Esophagus (tissue), 2 donors: ENCODE data around the gene TBC1D10B. TPM values are rescaled to one million over a fixed set of nuclear protein-coding genes. Genes with fewer than 3 reads are reported as not detected.
A peak's percentile ranks its signal among the peaks of the same experiment; 100 is the strongest.
"Not testable (repeated sequence)": the region's sequence is repeated elsewhere in the genome, so short reads cannot be mapped to it uniquely, and the experiment has no call there.

Source experiments
- H3K27ac ChIP-seq, 2 donors: one replicate each; pipeline ENCODE4 v1.5.1; 2013; ENCODE audit warnings: low read depth in 2 of 2, mild to moderate bottlenecking in 2 of 2, inconsistent platforms in 1 of 2, low read length in 1 of 2, moderate library complexity in 1 of 2
- H3K27me3 ChIP-seq, 2 donors: one replicate each; pipeline ENCODE4 v1.6.1; 2013; ENCODE audit warnings: low read length in 2 of 2, control low read depth in 1 of 2, mild to moderate bottlenecking in 1 of 2; ENCODE audit not compliant: insufficient read depth in 2 of 2, control insufficient read depth in 1 of 2
- H3K36me3 ChIP-seq, 2 donors: one replicate each; pipeline ENCODE4 v1.6.1; 2013; ENCODE audit warnings: low read length in 1 of 2; ENCODE audit not compliant: control insufficient read depth in 2 of 2, insufficient read depth in 2 of 2
- H3K4me1 ChIP-seq, 2 donors: one replicate each; pipeline ENCODE4 v1.6.1; 2013; ENCODE audit warnings: low read length in 1 of 2; ENCODE audit not compliant: control insufficient read depth in 2 of 2, insufficient read depth in 2 of 2
- H3K4me3 ChIP-seq, 2 donors: one replicate each; pipeline ENCODE4 v1.5.1; 2013; ENCODE audit warnings: low read length in 2 of 2, mild to moderate bottlenecking in 2 of 2, low read depth in 1 of 2, moderate library complexity in 1 of 2
- H3K9me3 ChIP-seq, 2 donors: one replicate each; pipeline ENCODE4 v1.6.1; 2013; ENCODE audit warnings: mild to moderate bottlenecking in 2 of 2, low read depth in 1 of 2, low read length in 1 of 2, moderate library complexity in 1 of 2; ENCODE audit not compliant: control insufficient read depth in 2 of 2, insufficient read depth in 1 of 2
- WGBS, 2 donors: extraction: QIAGEN DNeasy Blood & Tissue Kit; methylation state at CpG; one replicate each; pipeline ENCODE4 v1.1.7; 2013; 5-methylcytosine and 5-hydroxymethylcytosine counted together
- polyA plus RNA-seq, 2 donors: library from polyadenylated mRNA; stranded (reverse); fragments of 200-250 nt; gene quantifications; one replicate each; pipeline ENCODE4 v1.2.3, GENCODE V29; 2013
- donor health status: healthy with polysubstance abuse.
- donor health status: Bipolar disorder and iron deficiency.

TBC1D10B gene
- polyA plus RNA-seq, 2 donors: 19.8 to 27.5 TPM

GRCh38 chr16:30350134-30350871 lies 20.0 kb downstream of the TBC1D10B start:
- Histone ChIP-seq H3K4me3 (no peak overlapping the region), H3K27ac (no peak overlapping the region), H3K36me3 (peaks cover 7 to 25% of the 10 kb centered on the region in 2 donors), H3K4me1 (peaks cover 6 to 19% of the 10 kb centered on the region in 2 donors), H3K27me3 (no peaks in the 10 kb centered on the region), H3K9me3 (no peaks in the 10 kb centered on the region)
- 71 to 80% methylated on average over 3 of the region's 3 CpGs for WGBS, 2 donors

GRCh38 chr16:30349675-30350074 lies 20.6 kb downstream of the TBC1D10B start:
- no peak overlapping the region for H3K27ac ChIP-seq
- WGBS, 2 donors: 81 to 87% methylated on average over 3 of the region's 3 CpGs
- no peaks in the 10 kb centered on the region for H3K9me3 ChIP-seq

GRCh38 chr16:30348929-30349328 lies 21.4 kb downstream of the TBC1D10B start:
- Histone ChIP-seq H3K4me1 (peaks cover 6 to 16% of the 10 kb centered on the region in 2 donors), H3K27me3 (no peaks in the 10 kb centered on the region), H3K36me3 (peaks cover 7 to 25% of the 10 kb centered on the region in 2 donors), H3K27ac (no peak overlapping the region), H3K4me3 (no peak overlapping the region), H3K9me3 (no peaks in the 10 kb centered on the region)
- 95 to 96% methylated on average over 7 of the region's 7 CpGs for WGBS, 2 donors

More at GRCh38 chr16:30349675-30350074, 20.6 kb downstream of the TBC1D10B start:
- no peaks in the 10 kb centered on the region for H3K27me3 ChIP-seq
- peaks cover 6 to 19% of the 10 kb centered on the region in 2 donors for H3K4me1 ChIP-seq
- no peak overlapping the region for H3K4me3 ChIP-seq
- H3K36me3 ChIP-seq: peaks cover 7 to 25% of the 10 kb centered on the region in 2 donors

- Histone ChIP-seq H3K4me1 (peaks cover 6 to 12% of the 10 kb centered on the region in 2 donors), H3K27me3 (no peaks in the 10 kb centered on the region), H3K4me3 (no peak overlapping the region), H3K27ac (no peak overlapping the region), H3K9me3 (no peaks in the 10 kb centered on the region), H3K36me3 (peaks cover 6 to 21% of the 10 kb centered on the region in 2 donors)
- 93 to 95% methylated on average over 8 of the region's 8 CpGs for WGBS, 2 donors
Measured at GRCh38 chr16:30348113-30348512, 22.2 kb downstream of the TBC1D10B start.

DNA sequence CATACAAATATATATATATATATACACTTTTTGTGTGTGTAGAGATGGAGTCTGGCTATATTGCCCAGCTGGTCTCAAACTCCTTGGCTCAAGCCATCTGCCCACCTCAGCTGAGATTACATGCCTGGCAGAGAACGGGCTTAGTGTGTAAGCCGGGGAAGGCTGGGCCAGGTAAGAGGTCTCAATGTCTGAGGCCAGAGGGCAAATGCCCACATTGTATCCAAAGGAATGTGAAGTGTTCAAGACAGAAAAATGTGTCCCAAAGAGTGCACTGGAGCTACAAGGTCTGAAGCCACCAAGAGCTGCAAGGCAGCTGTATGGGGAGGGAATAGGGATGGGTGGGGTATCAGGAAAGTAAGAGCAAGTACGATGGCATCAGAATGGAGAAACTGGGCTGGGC lies 24.0 kb downstream of the TBC1D10B start:
- Histone ChIP-seq H3K4me1 (no peaks in the 10 kb centered on the region), H3K9me3 (no peaks in the 10 kb centered on the region), H3K27ac (no peak overlapping the region), H3K4me3 (no peak overlapping the region), H3K36me3 (peaks cover 2 to 11% of the 10 kb centered on the region in 2 donors), H3K27me3 (no peaks in the 10 kb centered on the region)
- WGBS, 2 donors: 90 to 92% methylated on average over 3 of the region's 3 CpGs

DNA sequence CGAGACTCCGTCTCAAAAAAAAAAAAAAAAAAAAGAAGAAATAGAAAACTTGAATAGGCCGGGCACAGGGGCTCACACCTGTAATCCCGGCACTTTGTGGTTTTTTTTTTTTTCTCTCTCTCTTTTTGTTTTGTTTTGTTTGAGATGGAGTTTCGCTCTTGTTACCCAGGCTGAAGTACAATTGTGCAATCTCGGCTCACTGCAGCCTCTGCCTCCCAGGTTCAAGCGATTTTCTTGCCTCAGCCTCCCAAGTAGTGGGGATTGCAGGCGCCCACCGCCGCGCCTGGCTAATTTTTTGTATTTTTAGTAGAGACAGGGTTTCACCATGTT lies 26.8 kb downstream of the TBC1D10B start:
- H3K4me1 ChIP-seq, H3K9me3 ChIP-seq, H3K27ac ChIP-seq, H3K36me3 ChIP-seq, H3K4me3 ChIP-seq, H3K27me3 ChIP-seq: not testable (repeated sequence)
- 94 to 96% methylated on average over 11 of the region's 11 CpGs for WGBS, 2 donors

- Histone ChIP-seq H3K4me1 (no peaks in the 10 kb centered on the region), H3K27ac (no peak overlapping the region), H3K36me3 (no peaks in the 10 kb centered on the region), H3K9me3 (no peaks in the 10 kb centered on the region), H3K4me3 (no peak overlapping the region), H3K27me3 (no peaks in the 10 kb centered on the region)
- WGBS, 2 donors: 93% methylated on average over 29 to 32 of the region's 32 CpGs
Measured at GRCh38 chr16:30342751-30343490, 27.4 kb downstream of the TBC1D10B start.

- H3K9me3 ChIP-seq, H3K27me3 ChIP-seq, H3K4me3 ChIP-seq, H3K36me3 ChIP-seq, H3K27ac ChIP-seq, H3K4me1 ChIP-seq: not testable (repeated sequence)
- 88 to 95% methylated on average over 8 of the region's 8 CpGs for WGBS, 2 donors
Measured at GRCh38 chr16:30341971-30342370, 28.3 kb downstream of the TBC1D10B start.

DNA sequence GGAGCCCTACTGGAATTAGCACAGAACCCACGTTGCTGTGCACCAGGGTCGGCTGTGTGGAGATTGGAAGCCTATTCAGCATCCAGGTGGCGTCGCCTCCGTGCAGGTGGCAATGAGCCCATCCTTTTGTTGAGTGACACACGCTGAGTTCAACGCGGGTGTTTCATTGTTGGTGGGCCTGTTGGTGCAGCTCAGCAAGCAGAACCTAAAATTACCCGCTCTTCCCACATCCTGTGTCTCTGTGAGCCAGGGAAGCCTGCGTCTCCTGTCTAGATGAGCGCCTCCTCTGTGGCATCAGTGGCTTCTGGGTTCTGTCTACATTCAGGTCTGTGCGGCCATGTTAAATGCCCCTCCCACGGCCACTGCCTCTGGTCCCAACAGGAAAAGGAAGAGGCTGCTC lies 29.7 kb downstream of the TBC1D10B start:
- H3K36me3 ChIP-seq: no peaks in the 10 kb centered on the region
- H3K27me3 ChIP-seq: no peaks in the 10 kb centered on the region
- peak overlapping the region in 1 of 2 donors; percentile 33 for H3K27ac ChIP-seq
- H3K4me3 ChIP-seq: no peak overlapping the region
- H3K4me1 ChIP-seq: peaks cover 4 to 5% of the 10 kb centered on the region in 2 donors
- WGBS, 2 donors: 61 to 74% methylated on average over 13 of the region's 13 CpGs
- H3K9me3 ChIP-seq: no peaks in the 10 kb centered on the region

DNA sequence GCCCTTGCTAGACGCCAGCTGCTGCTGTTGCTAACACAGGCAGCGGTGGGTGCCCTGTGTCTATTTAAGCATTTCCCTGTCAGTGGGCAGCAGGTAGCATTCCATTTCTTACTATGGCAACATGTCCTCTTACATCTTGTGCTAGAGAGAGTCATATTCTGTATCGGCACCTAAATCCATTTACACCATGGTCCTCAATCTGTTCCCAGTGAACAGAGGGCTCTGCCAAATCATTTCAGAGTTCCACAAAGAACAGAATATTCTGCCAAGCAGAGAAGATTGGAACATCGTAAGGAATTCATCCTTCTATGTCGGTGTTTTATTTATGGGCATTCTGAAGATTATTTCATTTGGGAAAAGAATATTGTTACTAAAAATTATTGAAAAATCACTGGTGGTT lies 31.6 kb downstream of the TBC1D10B start:
- H3K4me3 ChIP-seq, H3K9me3 ChIP-seq, H3K27ac ChIP-seq, H3K36me3 ChIP-seq, H3K4me1 ChIP-seq, H3K27me3 ChIP-seq: not testable (repeated sequence)
- 83 to 95% methylated on average over 4 to 5 of the region's 5 CpGs for WGBS, 2 donors
